ENCODE results near the gene JADE1.
A peak's percentile ranks its signal among the peaks of the same experiment; 100 is the strongest.

JADE1 gene

GRCh38 chr4:128810871-128811570 is 1.5 kb downstream of the JADE1 start:
- DNase-seq: peak; percentile 89

- DNase-seq: peak; percentile 94
Observed at GRCh38 chr4:128811571-128812441, 2.3 kb downstream of the JADE1 start.

GRCh38 chr4:128812442-128813235 is 3.1 kb downstream of the JADE1 start:
- peak; percentile 83 for DNase-seq

GRCh38 chr4:128813965-128814364 is 4.5 kb downstream of the JADE1 start:
- DNase-seq: no peak

GRCh38 chr4:128818442-128818841 is 8.9 kb downstream of the JADE1 start:
- no peak for DNase-seq

- DNase-seq: no peak
Observed at GRCh38 chr4:128819082-128819742, 9.7 kb downstream of the JADE1 start.

- DNase-seq: no peak
Observed at GRCh38 chr4:128820671-128821070, 11.2 kb downstream of the JADE1 start.

- DNase-seq: no peak
Observed at GRCh38 chr4:128821151-128821550, 11.7 kb downstream of the JADE1 start.

GRCh38 chr4:128823025-128823661 is 13.6 kb downstream of the JADE1 start:
- DNase-seq: no peak

GRCh38 chr4:128825226-128825625 is 15.7 kb downstream of the JADE1 start:
- no peak for DNase-seq

GRCh38 chr4:128827296-128827695 is 17.8 kb downstream of the JADE1 start:
- DNase-seq: no peak

GRCh38 chr4:128830906-128831503 is 21.5 kb downstream of the JADE1 start:
- DNase-seq: no peak

- DNase-seq: no peak
Observed at GRCh38 chr4:128831531-128832242, 22.2 kb downstream of the JADE1 start.

GRCh38 chr4:128832243-128832625 is 22.7 kb downstream of the JADE1 start:
- no peak for DNase-seq

- no peak for DNase-seq
Observed at GRCh38 chr4:128835498-128836222, 26.2 kb downstream of the JADE1 start.

- no peak for DNase-seq
Observed at GRCh38 chr4:128837198-128837597, 27.7 kb downstream of the JADE1 start.

- DNase-seq: no peak
Observed at GRCh38 chr4:128837679-128838078, 28.2 kb downstream of the JADE1 start.

- no peak for DNase-seq
Observed at GRCh38 chr4:128840711-128841318, 31.3 kb downstream of the JADE1 start.

GRCh38 chr4:128841402-128841801 is 31.9 kb downstream of the JADE1 start:
- no peak for DNase-seq

GRCh38 chr4:128844931-128845330 is 35.4 kb downstream of the JADE1 start:
- no peak for DNase-seq

Measured in hematopoietic multipotent progenitor cell treated with erythropoietin and hydrocortisone succinate and interleukin-3 and kit ligand, for 6 days (in vitro differentiated cells).